IMR-90 (cell line): Measurements from ENCODE around the gene CNNM1.

Experiments
- BHLHE40 ChIP-seq: fragments of 150-350 bp; IDR thresholded peaks from 2 replicates; pipeline ENCODE4 v1.6.1; 2016; ENCODE audit warnings: mild to moderate bottlenecking, low read depth, low read length
- CEBPB ChIP-seq: IDR thresholded peaks from 2 replicates; pipeline ENCODE4 v1.6.1; 2012; ENCODE audit warnings: low read depth, low read length, improper control_type of control experiment
- CTCF ChIP-seq: conservative IDR thresholded peaks from 2 replicates; pipeline ENCODE4 v1.5.1; 2012; ENCODE audit warnings: mild to moderate bottlenecking, low read depth, low read length, improper control_type of control experiment
- ELK1 ChIP-seq: fragments of 150-350 bp; IDR thresholded peaks from 2 replicates; pipeline ENCODE4 v1.6.1; 2016; ENCODE audit warnings: low read depth, mild to moderate bottlenecking, low read length, moderate library complexity, borderline replicate concordance
- FOS ChIP-seq: fragments of 150-350 bp; IDR thresholded peaks from 2 replicates; pipeline ENCODE4 v1.6.1; 2016; ENCODE audit warnings: low read depth, low read length
- MAZ ChIP-seq: IDR thresholded peaks from 2 replicates; pipeline ENCODE4 v1.6.1; 2012; ENCODE audit warnings: low read depth, mild to moderate bottlenecking, low read length, improper control_type of control experiment, moderate library complexity, borderline replicate concordance
- MXI1 ChIP-seq: IDR thresholded peaks from 2 replicates; pipeline ENCODE4 v1.6.1; 2012; ENCODE audit warnings: low read depth, mild to moderate bottlenecking, low read length, moderate library complexity, borderline replicate concordance
- POLR2A ChIP-seq: IDR thresholded peaks from 2 replicates; pipeline ENCODE4 v1.6.1; 2012; ENCODE audit warnings: mild to moderate bottlenecking, low read depth, low read length
- RAD21 ChIP-seq: IDR thresholded peaks from 2 replicates; pipeline ENCODE4 v1.6.1; 2012; ENCODE audit warnings: low read length, improper control_type of control experiment
- RCOR1 ChIP-seq: IDR thresholded peaks from 2 replicates; pipeline ENCODE4 v1.6.1; 2012; ENCODE audit warnings: mild to moderate bottlenecking, low read length, improper control_type of control experiment; ENCODE audit not compliant: insufficient replicate concordance
- RFX5 ChIP-seq: IDR thresholded peaks from 2 replicates; pipeline ENCODE4 v1.8.0; 2012; ENCODE audit warnings: low read depth, mild to moderate bottlenecking, low read length, moderate library complexity
- SMC3 ChIP-seq: fragments of 150-350 bp; IDR thresholded peaks from 2 replicates; pipeline ENCODE4 v1.6.1; 2016; ENCODE audit warnings: low read depth, mild to moderate bottlenecking, antibody characterized with exemption, low read length, moderate library complexity

GRCh38 chr10:99382176-99382575 lies 53.0 kb downstream of the CNNM1 start:
- TF ChIP-seq CTCF (no peak), POLR2A (no peak), MXI1 (no peak), ELK1 (no peak), RCOR1 (no peak), RFX5 (no peak), MAZ (no peak), CEBPB (no peak), BHLHE40 (no peak), RAD21 (no peak), SMC3 (no peak), FOS (no peak)
